Type B pancreatic cell (in vitro differentiated cells): ENCODE measurements around the gene TBCCD1. TPM values are rescaled to one million over a fixed set of nuclear protein-coding genes. Genes with fewer than 3 reads are reported as not detected.
A peak's percentile ranks its signal among the peaks of the same experiment; 100 is the strongest.

Experiments used
- DNase-seq: peaks from one replicate; pipeline ENCODE4 v3.0.0; 2021; ENCODE audit warnings: mixed read lengths; ENCODE audit not compliant: unreplicated experiment; ENCODE audit errors: extremely low spot score
- H3K27ac Mint-ChIP-seq: 2 replicates; pipeline ENCODE4 v1.8.0; 2021; ENCODE audit warnings: mild to moderate bottlenecking, mixed read lengths
- H3K27me3 Mint-ChIP-seq: 2 replicates; pipeline ENCODE4 v1.8.0; 2021; ENCODE audit warnings: mixed read lengths
- H3K36me3 Mint-ChIP-seq: 2 replicates; pipeline ENCODE4 v1.8.0; 2021; ENCODE audit warnings: mixed read lengths
- H3K4me1 Mint-ChIP-seq: one replicate; pipeline ENCODE4 v1.8.0; 2021; ENCODE audit warnings: mixed read lengths; ENCODE audit not compliant: unreplicated experiment
- H3K4me3 Mint-ChIP-seq: 2 replicates; pipeline ENCODE4 v1.8.0; 2021; ENCODE audit warnings: mild to moderate bottlenecking, mixed read lengths
- H3K9me3 Mint-ChIP-seq: 2 replicates; pipeline ENCODE4 v1.8.0; 2021; ENCODE audit warnings: mixed read lengths
- total RNA-seq: library from RNA; stranded (reverse); gene quantifications from 2 replicates; pipeline ENCODE4 v1.2.1, GENCODE V29; 2021; ENCODE audit warnings: low replicate concordance
- TF ChIP-seq, protein P1 (sequence below): fragments of 200-600 bp; sonication (generic); conservative IDR thresholded peaks from 2 replicates; pipeline ENCODE4 v1.5.0; 2021; ENCODE audit warnings: antibody characterized with exemption, mild to moderate bottlenecking

The TBCCD1 gene
- total RNA-seq, 1 donor from 2014 or later, result 16.6 TPM

DNA sequence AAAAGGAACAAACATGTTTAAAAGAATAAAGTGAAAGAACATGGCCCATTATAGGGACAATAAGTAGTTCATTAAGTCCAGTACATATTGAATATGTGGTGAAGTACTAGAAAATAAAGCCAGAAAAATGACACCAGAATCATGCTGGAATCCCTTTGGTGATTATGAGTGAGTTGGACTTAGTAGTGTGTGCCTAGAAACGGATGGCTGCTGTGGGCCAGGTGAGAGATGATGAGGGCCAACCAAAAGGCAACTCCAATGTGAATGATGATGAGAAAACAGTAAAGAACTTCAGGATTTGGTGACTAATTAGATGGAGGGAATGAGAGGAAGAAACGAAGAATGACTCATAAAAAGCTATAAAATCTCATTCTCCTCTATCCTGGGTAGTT lies 26.3 kb downstream of the TBCCD1 start:
- TF ChIP-seq, protein P1, sequence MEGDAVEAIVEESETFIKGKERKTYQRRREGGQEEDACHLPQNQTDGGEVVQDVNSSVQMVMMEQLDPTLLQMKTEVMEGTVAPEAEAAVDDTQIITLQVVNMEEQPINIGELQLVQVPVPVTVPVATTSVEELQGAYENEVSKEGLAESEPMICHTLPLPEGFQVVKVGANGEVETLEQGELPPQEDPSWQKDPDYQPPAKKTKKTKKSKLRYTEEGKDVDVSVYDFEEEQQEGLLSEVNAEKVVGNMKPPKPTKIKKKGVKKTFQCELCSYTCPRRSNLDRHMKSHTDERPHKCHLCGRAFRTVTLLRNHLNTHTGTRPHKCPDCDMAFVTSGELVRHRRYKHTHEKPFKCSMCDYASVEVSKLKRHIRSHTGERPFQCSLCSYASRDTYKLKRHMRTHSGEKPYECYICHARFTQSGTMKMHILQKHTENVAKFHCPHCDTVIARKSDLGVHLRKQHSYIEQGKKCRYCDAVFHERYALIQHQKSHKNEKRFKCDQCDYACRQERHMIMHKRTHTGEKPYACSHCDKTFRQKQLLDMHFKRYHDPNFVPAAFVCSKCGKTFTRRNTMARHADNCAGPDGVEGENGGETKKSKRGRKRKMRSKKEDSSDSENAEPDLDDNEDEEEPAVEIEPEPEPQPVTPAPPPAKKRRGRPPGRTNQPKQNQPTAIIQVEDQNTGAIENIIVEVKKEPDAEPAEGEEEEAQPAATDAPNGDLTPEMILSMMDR, result no peak
- H3K9me3 Mint-ChIP-seq, result no peaks in the 10 kb centered on the region
- no peak overlapping the region for H3K4me3 Mint-ChIP-seq
- H3K27ac Mint-ChIP-seq, result no peak overlapping the region
- H3K27me3 Mint-ChIP-seq, result no peaks in the 10 kb centered on the region
- no peak for DNase-seq
- no peaks in the 10 kb centered on the region for H3K36me3 Mint-ChIP-seq
- peaks cover 10% of the 10 kb centered on the region for H3K4me1 Mint-ChIP-seq

DNA sequence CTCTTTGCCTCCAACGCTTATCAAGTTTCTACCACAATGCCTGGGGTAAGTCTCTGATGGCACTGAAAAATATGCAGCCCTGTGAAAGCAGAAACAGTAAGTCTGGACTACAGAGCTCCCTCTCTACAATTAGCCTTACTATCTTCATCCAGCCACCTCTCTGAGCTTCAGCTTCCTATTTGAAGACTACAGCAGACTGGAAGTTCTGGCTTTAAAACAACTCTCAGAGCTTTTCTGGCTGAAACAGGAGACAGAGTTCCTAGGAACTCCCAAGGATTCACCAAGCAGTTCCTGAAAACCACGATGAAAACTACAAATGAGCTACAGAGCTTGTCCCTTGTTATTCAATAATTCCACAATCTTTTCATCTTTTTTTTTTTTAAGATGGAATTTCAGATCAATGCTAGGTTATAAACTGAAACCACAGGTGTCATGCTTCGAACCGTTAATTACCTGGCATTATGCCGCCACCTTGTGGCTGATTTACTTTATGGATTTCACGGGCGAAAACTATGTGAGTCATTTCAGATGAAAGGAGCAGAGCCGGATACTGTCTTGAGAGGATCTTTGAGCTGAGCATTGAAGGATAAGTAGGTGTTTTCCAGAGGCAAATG lies 26.8 kb downstream of the TBCCD1 start:
- H3K27ac Mint-ChIP-seq, result no peak overlapping the region
- no peaks in the 10 kb centered on the region for H3K9me3 Mint-ChIP-seq
- H3K4me3 Mint-ChIP-seq, result no peak overlapping the region
- no peak for DNase-seq
- TF ChIP-seq, protein P1, result peak; percentile 92
- H3K36me3 Mint-ChIP-seq, result no peaks in the 10 kb centered on the region
- H3K27me3 Mint-ChIP-seq, result no peaks in the 10 kb centered on the region
- peaks cover 13% of the 10 kb centered on the region for H3K4me1 Mint-ChIP-seq

DNA sequence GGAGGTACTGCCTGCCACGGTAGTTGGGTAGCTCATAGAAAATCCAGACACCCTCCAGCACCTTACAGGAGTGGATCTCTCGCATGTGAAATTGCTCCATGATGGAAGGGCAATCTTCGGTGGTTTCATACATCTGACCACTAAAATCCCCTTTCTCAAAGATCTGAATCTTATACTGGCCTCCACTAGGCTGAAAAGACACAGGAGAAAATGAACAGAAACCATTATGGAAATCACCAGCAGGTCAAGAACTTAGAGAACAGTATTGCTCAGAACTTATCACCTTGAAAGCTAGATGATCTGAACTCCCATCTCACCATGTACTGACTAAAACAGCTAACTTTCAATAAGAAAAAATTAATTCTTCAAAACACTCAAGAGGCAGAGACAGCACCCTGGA lies 28.4 kb downstream of the TBCCD1 start:
- Mint-ChIP-seq H3K4me1 (peaks cover 13% of the 10 kb centered on the region), H3K9me3 (no peaks in the 10 kb centered on the region), H3K27ac (no peak overlapping the region), H3K36me3 (no peaks in the 10 kb centered on the region), H3K4me3 (no peak overlapping the region), H3K27me3 (no peaks in the 10 kb centered on the region)
- DNase-seq, result no peak
- TF ChIP-seq, protein P1, result no peak

DNA sequence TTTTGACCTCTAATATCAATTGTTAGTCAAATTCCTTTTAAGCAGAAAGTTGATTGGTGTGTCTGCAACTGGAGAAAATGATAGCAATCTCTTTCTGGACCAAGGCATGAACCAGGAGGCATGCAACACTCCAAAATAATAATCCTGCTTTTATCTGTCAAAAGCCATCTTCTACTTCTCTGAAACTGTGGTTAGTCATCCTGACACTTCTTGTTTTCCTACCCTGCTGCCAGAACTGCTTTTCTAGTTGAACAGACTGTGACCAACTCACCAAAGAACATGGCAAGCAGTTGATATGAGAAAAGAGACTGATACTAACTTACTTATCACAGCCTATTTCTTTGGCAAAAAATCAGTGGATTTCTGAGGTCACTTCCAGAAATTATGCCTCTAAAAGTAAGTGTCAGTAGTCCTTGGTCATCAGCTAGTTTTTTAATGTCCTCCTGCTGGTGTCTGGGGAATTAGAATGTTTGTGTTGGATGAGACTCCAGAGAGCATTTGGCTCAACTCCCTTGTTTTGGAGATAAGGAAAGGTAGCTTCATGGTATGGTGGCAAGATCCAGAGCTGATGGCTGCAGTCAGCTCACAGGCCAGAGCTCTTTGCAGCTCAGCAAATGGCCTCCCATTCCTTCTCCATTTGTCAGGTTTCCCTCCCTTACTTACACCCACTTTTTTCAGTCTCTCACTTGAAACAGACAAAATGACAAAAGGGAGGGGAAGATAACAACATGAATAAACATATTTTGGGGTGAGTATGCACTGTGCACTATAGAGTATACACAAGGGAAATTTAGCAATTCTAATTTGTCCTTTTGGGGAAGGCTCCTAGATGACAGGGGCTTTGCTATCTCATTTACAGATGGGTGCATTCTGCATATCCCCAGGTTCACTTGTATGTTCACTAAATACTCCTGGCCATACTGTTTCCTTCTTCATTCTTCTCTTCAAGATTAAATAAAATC lies 30.0 kb downstream of the TBCCD1 start:
- no peaks in the 10 kb centered on the region for H3K9me3 Mint-ChIP-seq
- no peaks in the 10 kb centered on the region for H3K36me3 Mint-ChIP-seq
- TF ChIP-seq, protein P1, result no peak
- DNase-seq, result no peak
- H3K27me3 Mint-ChIP-seq, result no peaks in the 10 kb centered on the region
- H3K4me3 Mint-ChIP-seq, result no peak overlapping the region
- H3K4me1 Mint-ChIP-seq, result peaks cover 18% of the 10 kb centered on the region
- no peak overlapping the region for H3K27ac Mint-ChIP-seq

DNA sequence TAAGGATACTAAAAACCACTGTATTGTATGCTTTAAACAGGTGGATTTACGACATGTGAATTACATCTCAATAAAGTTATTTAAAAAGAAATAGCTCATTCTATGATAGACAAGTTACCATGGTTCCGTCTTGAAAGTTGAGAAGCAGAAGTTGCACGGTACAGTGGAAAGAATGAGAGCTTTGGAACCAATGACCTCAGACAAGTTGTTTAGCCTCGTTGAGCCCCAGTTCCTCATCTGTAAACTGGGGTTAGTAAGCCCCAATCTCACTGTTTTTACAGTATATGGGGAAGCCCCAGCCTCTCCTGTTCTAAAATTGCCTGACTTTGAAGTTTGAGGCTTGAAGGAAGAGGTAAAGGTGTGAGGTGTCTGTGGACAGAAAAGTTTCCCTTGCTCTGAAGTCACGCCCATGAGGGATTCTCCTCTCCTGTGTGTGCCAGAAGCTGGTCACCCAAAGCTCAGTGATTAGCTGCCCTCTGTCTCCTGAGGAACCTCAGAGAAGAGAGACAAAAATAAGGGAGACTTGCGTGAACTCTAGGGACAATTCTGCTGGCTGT lies 32.9 kb downstream of the TBCCD1 start:
- Mint-ChIP-seq H3K27me3 (no peaks in the 10 kb centered on the region), H3K4me1 (peaks cover 15% of the 10 kb centered on the region), H3K36me3 (no peaks in the 10 kb centered on the region), H3K4me3 (no peak overlapping the region), H3K9me3 (no peaks in the 10 kb centered on the region), H3K27ac (no peak overlapping the region)
- DNase-seq, result no peak
- TF ChIP-seq, protein P1, result no peak
